Endothelial cell of umbilical vein (primary cell): ENCODE data around the gene GCNT2. TPM values are rescaled to one million over a fixed set of nuclear protein-coding genes. Genes with fewer than 3 reads are reported as not detected.
"Not testable (repeated sequence)": the region's sequence is repeated elsewhere in the genome, so short reads cannot be mapped to it uniquely, and the experiment has no call there.

ENCODE experiments used
- BruUV-seq: library from RNA; stranded (reverse); fragments of 400-500 nt; replicated peaks from 2 replicates; lab custom pipeline; 2021; lab: Mats Ljungman, UMichigan
- CTCF ChIA-PET: fragments of 300-600, 350-600 bp; sonication (Branson Sonifier 250); formaldehyde crosslinking; loops from one replicate; lab custom pipeline; 2021; ENCODE audit warnings: antibody characterized with exemption, inconsistent platforms; lab: Charles Lee
- POLR2A ChIA-PET: fragments of 300-600, 350-600 bp; sonication (Branson Sonifier 250); formaldehyde crosslinking; loops from one replicate; lab custom pipeline; 2021; ENCODE audit warnings: antibody characterized with exemption, inconsistent platforms; lab: Charles Lee
- DNase-seq: peaks from one replicate; pipeline ENCODE4 v3.0.0-alpha.2; 2011; ENCODE audit warnings: low read depth, low spot score
- FAIRE-seq: peaks from 2 replicates; lab custom pipeline; 2011; peaks lifted over from hg19 to GRCh38; lab: Jason Lieb, UNC
- H2AFZ ChIP-seq: 2 replicates; pipeline ENCODE4 v1.6.0; 2012; ENCODE audit warnings: low read depth, low read length, control low read depth, inconsistent platforms
- H3K27ac ChIP-seq: 2 replicates; pipeline ENCODE4 v1.5.1; 2011; ENCODE audit warnings: low read depth, mild to moderate bottlenecking, control low read depth, low read length, moderate library complexity; ENCODE audit not compliant: insufficient read depth
- H3K27me3 ChIP-seq, 2 experiments: 2 replicates each; pipeline versions ENCODE4 v1.6.0 to v1.6.1; 2011; ENCODE audit warnings: low read length in 2 of 2, mixed read lengths in 1 of 2; ENCODE audit not compliant: control insufficient read depth in 2 of 2, insufficient read depth in 2 of 2
- H3K36me3 ChIP-seq, 2 experiments: 2 replicates in 1 of 2; 3 replicates in 1 of 2; pipeline ENCODE4 v1.5.1; 2011; ENCODE audit warnings: low read length in 2 of 2, mild to moderate bottlenecking in 1 of 2, moderate library complexity in 1 of 2; ENCODE audit not compliant: control insufficient read depth in 2 of 2, insufficient read depth in 2 of 2; ENCODE audit errors: extremely low read depth in 1 of 2
- H3K4me1 ChIP-seq: 3 replicates; pipeline ENCODE4 v1.5.1; 2011; ENCODE audit warnings: mild to moderate bottlenecking, low read length; ENCODE audit not compliant: control insufficient read depth, insufficient read depth; ENCODE audit errors: extremely low read depth
- H3K4me2 ChIP-seq: 2 replicates; pipeline ENCODE4 v1.6.1; 2011; ENCODE audit warnings: low read length, control low read depth, mixed read lengths; ENCODE audit not compliant: insufficient read depth
- H3K4me3 ChIP-seq, 3 experiments: fragments of 200-600 bp in 1 of 3; sonication (generic), shearing (Covaris generic) in 1 of 3; replicated peaks in 1 of 3; 2 replicates each; pipeline ENCODE4 v1.5.1; 2011 to 2016; ENCODE audit warnings: control low read depth in 3 of 3, low read length in 3 of 3, mild to moderate bottlenecking in 2 of 3, inconsistent platforms in 1 of 3, low read depth in 1 of 3, moderate library complexity in 1 of 3; ENCODE audit not compliant: insufficient read depth in 1 of 3
- H3K79me2 ChIP-seq: 2 replicates; pipeline ENCODE4 v1.6.0; 2012; ENCODE audit warnings: low read length, inconsistent platforms; ENCODE audit not compliant: control insufficient read depth, insufficient read depth
- H3K9ac ChIP-seq: replicated peaks from 2 replicates; pipeline ENCODE3; 2011; ENCODE audit warnings: low read length, control low read depth; ENCODE audit not compliant: insufficient read depth; ENCODE audit errors: extremely low read depth
- H3K9me1 ChIP-seq: replicated peaks from 3 replicates; pipeline ENCODE4 v1.6.0; 2011; ENCODE audit warnings: mild to moderate bottlenecking, low read length; ENCODE audit not compliant: control insufficient read depth, insufficient read depth; ENCODE audit errors: extremely low read depth
- H3K9me3 ChIP-seq: replicated peaks from 2 replicates; pipeline ENCODE4 v1.5.1; 2012; ENCODE audit warnings: low read length, inconsistent platforms; ENCODE audit not compliant: control insufficient read depth, insufficient read depth
- H4K20me1 ChIP-seq: replicated peaks from 2 replicates; pipeline ENCODE3; 2011; ENCODE audit warnings: mild to moderate bottlenecking, low read length; ENCODE audit not compliant: control insufficient read depth, insufficient read depth; ENCODE audit errors: extremely low read depth
- CTCF ChIP-seq, 2 donors: IDR thresholded peaks; 1 replicate in 1 of 2; 2 replicates in 1 of 2; pipeline ENCODE4 v1.5.1; 2011; ENCODE audit warnings: low read length in 2 of 2, mild to moderate bottlenecking in 2 of 2, moderate library complexity in 2 of 2, control low read depth in 1 of 2, inconsistent platforms in 1 of 2, low read depth in 1 of 2; ENCODE audit not compliant: insufficient read depth in 1 of 2; ENCODE audit errors: extremely low read depth in 1 of 2
- EZH2 ChIP-seq: IDR thresholded peaks from 2 replicates; pipeline ENCODE4 v1.6.1; 2012; ENCODE audit warnings: borderline replicate concordance, low read depth, mild to moderate bottlenecking, moderate library complexity, low read length, inconsistent platforms; ENCODE audit not compliant: severe bottlenecking
- FOS ChIP-seq: IDR thresholded peaks from 2 replicates; pipeline ENCODE4 v1.6.1; 2011; ENCODE audit warnings: mild to moderate bottlenecking, low read length, moderate library complexity, borderline replicate concordance; ENCODE audit not compliant: insufficient read depth
- GATA2 ChIP-seq: IDR thresholded peaks from 2 replicates; pipeline ENCODE4 v1.7.0; 2011; ENCODE audit warnings: low read depth, mild to moderate bottlenecking, moderate library complexity, mixed read lengths, low read length; ENCODE audit not compliant: insufficient read length, insufficient read depth
- JUN ChIP-seq: IDR thresholded peaks from 2 replicates; pipeline ENCODE4 v1.6.1; 2011; ENCODE audit warnings: borderline replicate concordance, low read depth; ENCODE audit not compliant: insufficient read length, insufficient read depth
- MAX ChIP-seq: IDR thresholded peaks from 2 replicates; pipeline ENCODE4 v1.6.1; 2011; ENCODE audit not compliant: insufficient read depth, insufficient read length
- MYC ChIP-seq: IDR thresholded peaks from one replicate; pipeline ENCODE4 v1.6.1; 2011; ENCODE audit warnings: mild to moderate bottlenecking, low read depth, low read length
- POLR2A ChIP-seq: IDR thresholded peaks from 2 replicates; pipeline ENCODE4 v1.6.1; 2012; ENCODE audit warnings: low read depth, mild to moderate bottlenecking, control low read depth, low read length
- POLR2AphosphoS5 ChIP-seq: IDR thresholded peaks from 2 replicates; pipeline ENCODE4 v1.6.1; 2012; ENCODE audit warnings: low read depth, mild to moderate bottlenecking, control low read depth, low read length, moderate library complexity; ENCODE audit not compliant: insufficient read depth
- dilution Hi-C: fragments of 300-500 bp; cut with MboI; formaldehyde crosslinking; loops from one replicate; pipeline ENCODE4 v1.15.0; 2019; ENCODE audit warnings: low sequenced_read_pairs; ENCODE audit not compliant: extremely low pct_ligation_motif_present
- intact Hi-C: fragments of 100-400 bp; cut with micrococcal nuclease; formaldehyde crosslinking; loops from one replicate; pipeline ENCODE4 v1.10.0; 2022
- polyA plus RNA-seq, 4 experiments: library from polyadenylated mRNA; depleted of rRNA in 3 of 4; stranded (reverse) in 3 of 4; unstranded in 1 of 4; fragments of >200 nt; gene quantifications; 2 replicates each; pipeline versions ENCODE4 v1.2.1 to v1.2.3, GENCODE V29; 2011 to 2012; ENCODE audit warnings: missing spikeins in 1 of 4
- total RNA-seq: library from RNA; stranded (reverse); gene quantifications from 2 replicates; pipeline ENCODE4 v1.2.3, GENCODE V29; 2021

GCNT2 gene
- total and polyA plus RNA-seq, 2 donors (not counting 3 experiments of a cell fraction or from before 2014, with no cell fraction given) = 3.8 to 10.9 TPM

DNA sequence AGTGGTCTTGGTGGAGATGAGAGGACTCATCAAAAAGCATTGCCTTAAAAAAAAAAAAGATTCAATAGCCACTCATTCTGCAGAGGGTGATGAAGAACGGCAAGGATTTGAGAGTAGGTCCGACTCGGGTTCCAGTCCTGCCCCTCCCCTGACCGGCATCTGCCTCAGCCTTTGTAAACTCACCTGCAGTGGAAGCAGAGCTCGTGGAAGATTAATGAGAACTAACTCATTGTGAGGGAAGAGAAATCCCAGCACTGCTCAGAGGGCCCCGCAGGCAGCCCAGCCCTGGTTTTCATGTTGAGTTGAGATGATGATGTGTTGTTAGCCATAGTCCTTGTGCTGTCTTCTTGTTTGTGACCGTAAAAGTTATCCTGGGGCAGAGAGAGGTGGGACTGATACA is 59.4 kb downstream of the GCNT2 start:
- POLR2A ChIA-PET = no interaction called here
- intact Hi-C loops (no loop called here), dilution Hi-C loops (no loop called here)
- Histone ChIP-seq H3K9me3 (no peaks in the 10 kb centered on the region), H3K36me3 (no peaks in the 10 kb centered on the region), H4K20me1 (no peaks in the 10 kb centered on the region), H3K27ac (no peak overlapping the region), H3K9ac (no peak overlapping the region), H3K79me2 (no peaks in the 10 kb centered on the region), H3K4me2 (no peak overlapping the region), H2AFZ (no peak overlapping the region), H3K27me3 (no peaks in the 10 kb centered on the region), H3K9me1 (no peaks in the 10 kb centered on the region), H3K4me3 (no peak overlapping the region), H3K4me1 (no peaks in the 10 kb centered on the region)
- FAIRE-seq (no peak), DNase-seq (no peak)
- CTCF ChIA-PET = no interaction called here
- no TSS peak for BruUV-seq
- TF ChIP-seq POLR2A (no peak), JUN (no peak), GATA2 (no peak), MAX (no peak), MYC (no peak), FOS (no peak), EZH2 (no peak), CTCF (IDR thresholded peaks at IDR 0.05; ENCODE audit: extremely low read depth in 1 of 2, insufficient read depth in 1 of 2, low read depth in 1 of 2, low read length in 2 of 2) (no peak), POLR2AphosphoS5 (no peak)

GRCh38 chr6:10581402-10581801 is 60.3 kb downstream of the GCNT2 start:
- FAIRE-seq, H3K9me1 ChIP-seq, POLR2A ChIA-PET, H2AFZ ChIP-seq, intact Hi-C loops, H3K27me3 ChIP-seq, H3K4me2 ChIP-seq, H3K9me3 ChIP-seq, H3K27ac ChIP-seq, CTCF ChIA-PET, dilution Hi-C loops, H3K36me3 ChIP-seq, H4K20me1 ChIP-seq, DNase-seq, H3K79me2 ChIP-seq, H3K9ac ChIP-seq, BruUV-seq, H3K4me3 ChIP-seq, H3K4me1 ChIP-seq: not testable (repeated sequence)
